HUES64 (cell line): ENCODE results near the gene LGALS7. TPM values are rescaled to one million over a fixed set of nuclear protein-coding genes. Genes with fewer than 3 reads are reported as not detected.
"Not testable (repeated sequence)": the region's sequence is repeated elsewhere in the genome, so short reads cannot be mapped to it uniquely, and the experiment has no call there.

Source experiments
- H3K27ac ChIP-seq: 2 replicates; pipeline ENCODE4 v1.7.0; 2013; ENCODE audit warnings: low read depth, low read length, inconsistent platforms
- H3K27me3 ChIP-seq: 2 replicates; pipeline ENCODE4 v1.6.1; 2013; ENCODE audit warnings: mild to moderate bottlenecking, low read length; ENCODE audit not compliant: insufficient read depth
- H3K36me3 ChIP-seq: 2 replicates; pipeline ENCODE4 v1.6.1; 2013; ENCODE audit warnings: mild to moderate bottlenecking, low read length; ENCODE audit not compliant: insufficient read depth
- H3K4me1 ChIP-seq: 2 replicates; pipeline ENCODE4 v1.6.1; 2013; ENCODE audit warnings: mild to moderate bottlenecking, low read length, moderate library complexity; ENCODE audit not compliant: insufficient read depth
- H3K4me3 ChIP-seq: 2 replicates; pipeline ENCODE4 v1.5.1; 2013; ENCODE audit warnings: mild to moderate bottlenecking, low read length, moderate library complexity
- H3K9ac ChIP-seq: 2 replicates; pipeline ENCODE4 v1.6.1; 2013; ENCODE audit warnings: mild to moderate bottlenecking, low read depth, low read length
- H3K9me3 ChIP-seq: 2 replicates; pipeline ENCODE4 v1.6.1; 2013; ENCODE audit warnings: low read depth, low read length; ENCODE audit not compliant: insufficient read depth
- WGBS: fragments of 150-250, 120-280 bp; methylation state at CpG from one replicate; pipeline ENCODE4 v1.1.7; 2013; ENCODE audit warnings: missing lambda C conversion rate; 5-methylcytosine and 5-hydroxymethylcytosine counted together
- polyA plus RNA-seq, 2 experiments: library from polyadenylated mRNA; stranded (reverse); fragments of 50-300 nt; gene quantifications; one replicate each; pipeline ENCODE4 v1.2.3, GENCODE V29; 2013

Gene LGALS7
- polyA plus RNA-seq (2013, experiment 1 of 2) = not detected
- polyA plus RNA-seq (2013, experiment 2 of 2) = not detected

DNA sequence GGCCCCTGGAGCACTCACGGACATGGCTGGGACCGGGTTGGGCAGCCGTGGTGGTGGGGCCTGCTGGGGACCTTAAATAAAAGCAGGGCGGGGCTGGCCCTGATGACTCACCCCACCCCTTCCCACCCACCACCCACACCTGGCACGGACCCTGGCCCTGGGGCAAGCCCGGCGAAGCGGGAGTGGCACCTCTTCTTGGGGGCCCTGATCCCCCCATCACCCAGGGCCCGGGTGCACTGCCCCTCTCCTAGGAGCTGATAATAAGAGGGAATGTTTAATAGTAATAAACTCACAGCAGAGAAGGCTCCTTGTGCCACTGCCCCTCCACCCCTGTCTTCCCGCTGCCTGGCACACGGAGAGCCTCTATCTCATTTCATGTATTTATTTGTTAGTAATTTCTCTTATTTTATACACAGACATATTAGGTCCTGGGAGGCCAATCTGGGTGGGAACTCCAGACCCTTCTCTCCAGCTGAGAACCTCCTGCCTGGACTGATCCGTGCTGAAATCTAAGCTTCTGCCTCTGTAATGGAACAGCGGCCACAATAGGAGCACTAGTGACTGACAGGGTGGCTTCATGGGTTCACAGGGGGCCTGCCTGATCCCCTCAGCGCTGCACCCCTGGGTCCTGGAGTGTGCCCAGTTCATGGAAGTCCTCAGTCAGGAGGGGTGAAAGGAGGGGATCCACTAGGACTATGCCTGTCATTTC lies at the start of gene LGALS7:
LGALS7 (minus strand) TSS at position 49 of the 709 bp plus-strand sequence; CDS start at position 24, 25 bp downstream.
- Histone ChIP-seq H3K9me3 (no peaks in the 10 kb centered on the region), H3K4me1 (no peaks in the 10 kb centered on the region), H3K27me3 (no peaks in the 10 kb centered on the region; the same call in 1 of the 2 replicates), H3K36me3 (no peaks in the 10 kb centered on the region), H3K9ac (no peak within 1 kb of the TSS), H3K27ac (no peak within 1 kb of the TSS), H3K4me3 (no peak within 1 kb of the TSS)
- 72% methylated on average over 8 of the region's 14 CpGs for WGBS

DNA sequence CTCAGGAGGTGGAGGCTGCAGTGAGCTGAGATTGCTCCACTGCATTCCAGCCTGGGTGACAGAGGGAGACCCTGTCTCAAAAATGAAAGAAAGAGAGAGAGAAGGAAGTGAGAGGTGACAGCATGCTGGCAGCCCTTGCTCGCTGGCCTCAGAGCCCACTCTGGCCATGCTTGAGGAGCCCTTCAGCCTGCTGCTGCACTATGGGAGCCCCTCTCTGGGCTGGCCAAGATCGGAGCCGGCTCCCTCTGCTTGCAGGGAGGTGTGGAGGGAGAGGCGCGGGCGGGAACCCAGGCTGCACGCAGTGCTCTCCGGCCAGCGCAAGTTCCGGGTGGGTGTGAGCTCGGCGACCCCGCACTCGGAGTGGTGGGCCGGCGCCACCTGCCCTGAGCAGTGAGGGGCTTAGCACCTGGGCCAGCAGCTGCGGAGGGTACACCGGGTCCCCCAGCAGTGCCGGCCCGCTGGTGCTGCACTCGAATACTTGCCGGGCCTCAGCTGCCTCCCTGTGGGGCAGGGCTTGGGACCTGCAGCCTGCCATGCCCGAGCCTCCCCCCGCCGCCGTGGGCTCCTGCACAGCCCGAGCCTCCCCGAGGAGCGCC lies 48.0 kb upstream of the LGALS7 start:
- not testable (repeated sequence) for H3K27me3 ChIP-seq, H3K27ac ChIP-seq, H3K4me3 ChIP-seq, H3K9ac ChIP-seq, H3K9me3 ChIP-seq
- Histone ChIP-seq H3K4me1 (peaks cover 12% of the 10 kb centered on the region), H3K36me3 (peaks cover 16% of the 10 kb centered on the region)
- WGBS = 95% methylated on average over 29 of the region's 29 CpGs

DNA sequence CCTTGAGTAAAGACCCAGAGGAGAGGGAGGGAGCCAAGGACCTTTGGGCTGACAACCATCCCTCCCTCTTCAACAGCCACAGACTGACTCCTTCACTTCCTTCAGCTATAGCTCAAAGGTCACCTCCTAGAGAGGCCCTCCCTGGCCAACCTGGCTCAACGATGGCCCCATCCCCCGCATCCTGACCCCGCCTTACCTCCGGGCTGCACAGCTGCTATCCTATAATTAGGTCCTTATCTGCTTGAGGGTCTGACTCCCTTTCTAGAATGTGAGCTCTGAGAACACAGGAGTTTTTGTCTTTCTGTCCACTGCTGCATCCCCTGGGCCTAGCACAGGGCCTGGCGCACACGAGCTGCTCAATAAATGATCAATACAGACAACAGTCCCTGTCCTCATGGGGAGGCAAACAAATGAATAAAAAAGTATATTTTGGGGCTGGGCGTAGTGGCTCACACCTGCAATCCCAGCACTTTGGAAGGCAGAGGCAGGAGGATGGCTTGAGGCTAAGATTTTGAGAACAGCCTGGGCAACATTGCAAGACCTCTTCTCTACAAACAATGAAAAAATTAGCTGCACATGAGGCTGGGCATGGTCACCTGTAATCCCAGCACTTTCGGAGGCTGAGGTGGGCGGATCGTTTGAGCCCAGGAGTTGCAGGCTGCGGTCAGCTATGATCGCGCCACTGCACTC lies 46.1 kb upstream of the LGALS7 start:
- Histone ChIP-seq H3K9ac (no peak overlapping the region), H3K4me1 (no peaks in the 10 kb centered on the region; the same call in none of the 2 replicates), H3K4me3 (no peak overlapping the region), H3K9me3 (no peaks in the 10 kb centered on the region), H3K36me3 (peaks cover 29% of the 10 kb centered on the region), H3K27ac (no peak overlapping the region), H3K27me3 (no peaks in the 10 kb centered on the region)
- 91% methylated on average over 13 of the region's 13 CpGs for WGBS

DNA sequence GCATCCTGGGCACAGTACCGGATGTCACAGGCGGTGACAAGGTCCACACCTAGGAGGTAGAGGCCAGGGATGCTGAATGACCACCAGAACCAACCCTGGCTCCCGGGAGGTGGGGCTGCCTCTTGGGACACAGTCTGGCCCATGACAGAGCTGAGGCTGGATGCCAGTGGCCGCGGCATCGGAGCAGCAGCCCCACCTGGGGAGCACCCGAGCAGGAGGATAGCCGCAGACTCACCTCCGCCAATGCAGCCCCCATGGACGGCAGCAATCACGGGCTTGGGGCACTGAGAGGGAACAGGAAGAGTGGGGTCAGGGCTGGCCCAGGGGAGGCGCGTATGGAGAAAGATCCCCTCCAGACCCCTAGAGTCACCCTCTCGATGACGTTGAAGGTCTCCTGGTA lies 43.8 kb upstream of the LGALS7 start:
- Histone ChIP-seq H3K27ac (no peak overlapping the region), H3K9ac (no peak overlapping the region), H3K9me3 (no peaks in the 10 kb centered on the region), H3K36me3 (peaks cover 25% of the 10 kb centered on the region), H3K27me3 (no peaks in the 10 kb centered on the region), H3K4me1 (no peaks in the 10 kb centered on the region), H3K4me3 (no peak overlapping the region)
- 93% methylated on average over 15 of the region's 15 CpGs for WGBS

DNA sequence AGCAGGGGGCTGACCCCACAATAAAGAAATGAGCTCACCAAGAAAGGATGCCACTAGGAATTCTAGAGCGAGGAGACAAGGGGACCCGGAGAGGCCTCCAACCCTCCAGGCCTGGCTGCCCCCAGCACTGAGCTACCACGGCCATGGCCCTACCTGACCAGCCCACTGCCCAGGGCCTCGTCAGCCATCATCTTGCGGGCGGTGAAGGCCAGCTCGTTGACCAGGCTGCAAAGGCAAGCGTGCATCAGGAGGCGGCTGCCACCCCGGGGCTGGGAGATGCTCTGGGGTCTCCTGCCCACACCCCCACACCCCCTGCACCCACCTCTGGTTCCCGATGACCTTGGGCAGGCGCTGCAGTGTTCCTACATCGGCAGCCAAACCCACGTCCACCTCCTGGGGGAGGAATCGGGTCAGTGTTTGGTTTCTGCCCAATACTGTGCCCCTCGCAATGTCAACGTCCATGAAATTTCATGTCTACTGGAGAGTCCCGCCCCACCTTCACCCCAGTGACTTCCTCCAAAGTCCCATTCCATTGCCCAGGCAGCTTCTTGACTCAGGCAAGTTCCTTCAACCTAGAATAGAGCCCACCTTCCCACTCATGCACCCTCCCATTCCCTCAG lies 42.9 kb upstream of the LGALS7 start:
- Histone ChIP-seq H3K9ac (no peak overlapping the region), H3K27ac (no peak overlapping the region), H3K4me3 (no peak overlapping the region), H3K9me3 (no peaks in the 10 kb centered on the region), H3K36me3 (peaks cover 23% of the 10 kb centered on the region), H3K4me1 (no peaks in the 10 kb centered on the region), H3K27me3 (no peaks in the 10 kb centered on the region)
- WGBS = 94% methylated on average over 18 of the region's 18 CpGs

DNA sequence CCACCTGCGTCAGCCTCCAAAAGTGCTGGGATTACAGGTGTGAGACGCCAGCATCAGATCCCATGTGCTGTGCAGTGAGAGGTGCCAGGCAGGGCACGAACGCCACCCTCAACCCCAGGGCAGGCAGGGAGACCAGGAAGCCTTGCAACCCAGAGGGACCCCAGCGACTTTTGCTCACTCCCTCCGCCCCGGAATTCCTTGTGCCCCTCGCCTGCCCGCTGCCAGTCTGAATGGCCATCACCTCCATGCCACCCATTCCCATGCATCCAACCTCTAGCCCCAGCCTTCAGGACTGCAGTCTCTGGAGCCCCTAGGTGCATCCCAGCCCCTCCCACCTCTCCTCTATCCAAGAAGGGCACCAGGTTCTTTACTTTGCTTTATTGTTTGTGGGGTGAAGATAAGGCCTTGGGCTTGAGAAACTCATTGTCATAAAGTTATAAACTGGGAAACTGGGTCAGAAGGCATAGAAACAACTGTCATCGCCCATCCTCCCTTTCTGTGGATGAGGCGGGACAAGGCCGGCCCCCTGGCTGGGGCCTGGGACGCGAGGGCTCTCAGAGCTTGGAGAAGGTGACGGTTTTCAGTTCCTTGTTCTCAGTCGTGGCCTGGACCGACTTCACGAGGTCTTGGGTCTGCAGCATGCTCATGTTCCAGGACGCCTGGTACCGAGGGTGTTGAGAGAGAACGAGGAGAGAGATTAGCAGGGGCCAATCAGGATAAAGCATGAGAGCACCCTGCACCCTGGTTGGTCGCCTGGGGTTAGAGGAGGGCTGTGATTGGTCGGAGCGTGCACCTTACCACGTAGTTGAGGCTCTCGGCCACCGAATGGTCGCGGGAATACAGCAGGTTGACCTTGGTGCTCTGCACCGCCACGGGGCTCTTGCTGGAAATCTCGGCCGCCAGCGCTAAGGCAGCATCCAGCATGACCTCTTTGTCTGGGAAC lies 42.0 kb upstream of the LGALS7 start:
- Histone ChIP-seq H3K4me1 (no peaks in the 10 kb centered on the region), H3K27me3 (no peaks in the 10 kb centered on the region), H3K27ac (no peak overlapping the region), H3K9me3 (no peaks in the 10 kb centered on the region), H3K36me3 (peaks cover 23% of the 10 kb centered on the region), H3K4me3 (no peak overlapping the region), H3K9ac (no peak overlapping the region)
- WGBS = 95% methylated on average over 34 of the region's 34 CpGs

DNA sequence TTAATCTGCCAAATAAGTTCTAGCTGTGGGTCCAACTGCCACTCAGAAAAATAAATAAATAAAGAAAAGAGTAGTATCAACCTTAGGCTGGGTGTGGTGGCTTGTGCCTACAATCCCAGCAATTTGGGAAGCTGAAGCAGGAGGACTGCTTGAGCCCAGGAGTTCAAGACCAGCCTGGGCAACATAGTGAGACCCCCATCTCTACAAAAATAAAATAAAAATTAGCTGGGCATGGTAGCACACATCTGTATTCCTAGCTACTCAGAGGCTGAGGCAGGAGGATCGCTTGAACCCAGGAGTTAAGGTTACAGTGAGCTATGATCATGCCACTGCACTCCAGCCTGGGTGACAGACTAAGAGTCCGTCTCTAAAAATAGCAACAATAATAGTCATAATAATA lies 40.6 kb upstream of the LGALS7 start:
- H3K9ac ChIP-seq, H3K9me3 ChIP-seq, H3K4me3 ChIP-seq, H3K4me1 ChIP-seq, H3K27me3 ChIP-seq, H3K27ac ChIP-seq: not testable (repeated sequence)
- 93% methylated on average over 1 of the region's 2 CpGs for WGBS
- H3K36me3 ChIP-seq = peaks cover 23% of the 10 kb centered on the region

DNA sequence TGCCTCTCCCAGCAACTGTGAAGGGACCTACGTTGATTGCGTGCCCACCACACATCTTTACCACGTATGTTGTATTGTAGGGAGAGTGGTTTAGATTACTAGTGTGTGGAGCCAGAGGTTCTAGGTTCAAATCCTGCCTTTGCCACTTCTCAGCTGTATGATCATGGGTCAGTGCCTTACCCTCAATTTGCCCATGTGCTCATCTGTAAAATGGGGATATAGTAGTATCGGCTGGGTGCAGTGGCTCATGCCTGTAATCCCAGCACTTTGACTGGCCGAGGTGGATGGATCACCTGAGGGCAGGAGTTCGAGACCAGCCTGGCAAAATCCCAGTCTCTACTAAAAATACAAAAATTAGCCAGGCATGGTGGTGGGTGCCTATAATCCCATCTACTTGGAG lies 40.0 kb upstream of the LGALS7 start:
- Histone ChIP-seq H3K27ac (no peak overlapping the region), H3K27me3 (no peaks in the 10 kb centered on the region), H3K36me3 (peaks cover 23% of the 10 kb centered on the region), H3K9ac (no peak overlapping the region), H3K9me3 (no peaks in the 10 kb centered on the region), H3K4me1 (no peaks in the 10 kb centered on the region), H3K4me3 (no peak overlapping the region)
- WGBS = 96% methylated on average over 6 of the region's 6 CpGs

DNA sequence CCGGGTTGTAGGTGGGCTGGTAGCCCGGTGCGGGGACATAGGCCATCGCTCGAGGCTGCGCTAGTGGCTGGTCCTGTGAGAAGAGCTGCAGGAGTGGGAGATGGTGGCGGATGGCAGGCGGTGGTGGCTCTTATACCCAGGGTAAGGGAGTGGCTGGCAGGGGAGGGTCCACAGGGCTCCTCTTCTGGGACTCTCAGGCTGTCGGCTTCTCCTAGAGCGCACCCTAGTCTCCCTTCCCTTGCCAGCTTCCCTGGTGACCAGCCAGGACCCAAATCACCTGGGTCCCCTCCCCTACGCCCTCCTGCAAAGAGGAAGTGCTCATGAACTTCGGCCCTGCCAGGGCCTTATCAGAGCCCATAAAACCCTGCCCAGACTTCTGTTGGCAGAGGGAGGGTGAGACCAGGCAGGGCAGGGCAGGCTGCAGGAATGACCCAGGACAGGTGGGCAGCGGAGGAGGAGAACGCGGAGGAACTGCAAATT lies 39.6 kb upstream of the LGALS7 start, which contains the start of gene LGALS4:
LGALS4 (minus strand) TSS at position 105 of the 480 bp plus-strand sequence; CDS start at position 46, 59 bp downstream.
- WGBS = 96% methylated on average over 15 of the region's 15 CpGs
- H3K9ac ChIP-seq = no peak within 1 kb of the TSS
- no peak within 1 kb of the TSS for H3K4me3 ChIP-seq
- no peaks in the 10 kb centered on the region for H3K9me3 ChIP-seq
- H3K27me3 ChIP-seq = no peaks in the 10 kb centered on the region
- no peaks in the 10 kb centered on the region for H3K4me1 ChIP-seq
- peaks cover 23% of the 10 kb centered on the region for H3K36me3 ChIP-seq
- H3K27ac ChIP-seq = no peak within 1 kb of the TSS
